H9 (cell line): ENCODE measurements around the gene COL4A2. TPM values are rescaled to one million over a fixed set of nuclear protein-coding genes. Genes with fewer than 3 reads are reported as not detected.

Experiments
- DNase-seq: peaks from one replicate; pipeline ENCODE4 v3.0.0-alpha.2; 2017
- H2AFZ ChIP-seq: one replicate; pipeline ENCODE4 v1.6.1; 2013; ENCODE audit warnings: mild to moderate bottlenecking, low read length, control low read depth, moderate library complexity
- H2AK5ac ChIP-seq: 2 replicates; pipeline ENCODE4 v1.6.1; 2013; ENCODE audit warnings: low read length, control low read depth, mixed read lengths; ENCODE audit not compliant: insufficient read length
- H2BK120ac ChIP-seq: one replicate; pipeline ENCODE4 v1.6.1; 2013; ENCODE audit warnings: low read depth, mild to moderate bottlenecking, low read length, control low read depth, inconsistent platforms; ENCODE audit not compliant: poor library complexity, severe bottlenecking
- H2BK12ac ChIP-seq: 2 replicates; pipeline ENCODE4 v1.6.1; 2013; ENCODE audit warnings: low read length, control low read depth, mixed read lengths, low read depth; ENCODE audit not compliant: insufficient read length
- H2BK15ac ChIP-seq: 2 replicates; pipeline ENCODE4 v1.6.1; 2013; ENCODE audit warnings: low read depth, low read length, control low read depth
- H2BK20ac ChIP-seq: one replicate; pipeline ENCODE4 v1.6.1; 2013; ENCODE audit warnings: low read depth, mild to moderate bottlenecking, low read length, control low read depth, inconsistent platforms; ENCODE audit not compliant: poor library complexity, severe bottlenecking
- H2BK5ac ChIP-seq: 2 replicates; pipeline ENCODE4 v1.6.1; 2013; ENCODE audit warnings: low read length, control low read depth, mixed read lengths; ENCODE audit not compliant: insufficient read length
- H3K14ac ChIP-seq: 2 replicates; pipeline ENCODE4 v1.6.1; 2013; ENCODE audit warnings: low read length, control low read depth; ENCODE audit not compliant: insufficient read depth
- H3K18ac ChIP-seq: 2 replicates; pipeline ENCODE4 v1.6.1; 2013; ENCODE audit warnings: low read depth, mild to moderate bottlenecking, mixed read lengths, low read length, control low read depth; ENCODE audit not compliant: insufficient read length
- H3K23ac ChIP-seq: 2 replicates; pipeline ENCODE4 v1.6.1; 2013; ENCODE audit warnings: low read length, control low read depth, mixed read lengths, low read depth; ENCODE audit not compliant: insufficient read length
- H3K23me2 ChIP-seq: 2 replicates; pipeline ENCODE4 v1.6.1; 2013; ENCODE audit warnings: low read depth, mild to moderate bottlenecking, mixed read lengths, low read length, control low read depth; ENCODE audit not compliant: insufficient read length, poor library complexity, severe bottlenecking
- H3K27ac ChIP-seq: 2 replicates; pipeline ENCODE4 v1.5.1; 2013; ENCODE audit warnings: low read length, control low read depth, mixed read lengths, low read depth; ENCODE audit not compliant: insufficient read length
- H3K27me3 ChIP-seq: 2 replicates; pipeline ENCODE4 v1.6.1; 2013; ENCODE audit warnings: low read length, control low read depth, inconsistent platforms; ENCODE audit not compliant: insufficient read depth
- H3K4ac ChIP-seq: 2 replicates; pipeline ENCODE4 v1.6.1; 2013; ENCODE audit warnings: low read depth, mild to moderate bottlenecking, control low read depth, inconsistent platforms, low read length, moderate library complexity
- H3K4me1 ChIP-seq: 2 replicates; pipeline ENCODE4 v1.6.1; 2013; ENCODE audit warnings: low read length, control low read depth, inconsistent platforms; ENCODE audit not compliant: insufficient read depth
- H3K4me2 ChIP-seq: 2 replicates; pipeline ENCODE4 v1.6.1; 2013; ENCODE audit warnings: low read length, control low read depth, mixed read lengths; ENCODE audit not compliant: insufficient read length, insufficient read depth
- H3K56ac ChIP-seq: 2 replicates; pipeline ENCODE4 v1.6.1; 2013; ENCODE audit warnings: low read depth, mild to moderate bottlenecking, mixed read lengths, low read length, control low read depth; ENCODE audit not compliant: insufficient read length
- H3K79me1 ChIP-seq: 2 replicates; pipeline ENCODE4 v1.6.1; 2013; ENCODE audit warnings: low read depth, mild to moderate bottlenecking, moderate library complexity, low read length, control low read depth, inconsistent platforms; ENCODE audit not compliant: insufficient read depth, poor library complexity, severe bottlenecking
- H3K79me2 ChIP-seq: 2 replicates; pipeline ENCODE4 v1.6.1; 2013; ENCODE audit warnings: low read length, control low read depth, inconsistent platforms; ENCODE audit not compliant: insufficient read depth
- H3K9ac ChIP-seq: 2 replicates; pipeline ENCODE4 v1.6.1; 2013; ENCODE audit warnings: low read length, control low read depth, mixed read lengths; ENCODE audit not compliant: insufficient read length; ENCODE audit errors: extremely low read depth
- H3K9me3 ChIP-seq: one replicate; pipeline ENCODE4 v1.6.1; 2013; ENCODE audit warnings: low read depth, low read length, inconsistent platforms; ENCODE audit not compliant: control insufficient read depth
- H3T11ph ChIP-seq: one replicate; pipeline ENCODE4 v1.6.1; 2013; ENCODE audit warnings: mild to moderate bottlenecking, low read length, control low read depth, inconsistent platforms
- H4K20me1 ChIP-seq: one replicate; pipeline ENCODE4 v1.6.1; 2013; ENCODE audit not compliant: control insufficient read depth, insufficient read length, insufficient read depth
- H4K5ac ChIP-seq: 2 replicates; pipeline ENCODE4 v1.6.1; 2013; ENCODE audit warnings: low read depth, mild to moderate bottlenecking, mixed read lengths, low read length, control low read depth; ENCODE audit not compliant: insufficient read length
- H4K8ac ChIP-seq: replicated peaks from 2 replicates; pipeline ENCODE4 v1.6.1; 2013; ENCODE audit warnings: low read length, control low read depth, mixed read lengths, low read depth; ENCODE audit not compliant: insufficient read length
- H4K91ac ChIP-seq: 2 replicates; pipeline ENCODE4 v1.6.1; 2013; ENCODE audit warnings: low read depth, mild to moderate bottlenecking, moderate library complexity, mixed read lengths, low read length, control low read depth; ENCODE audit not compliant: insufficient read length
- H3K27ac Mint-ChIP-seq, 3 experiments: 2 replicates in 2 of 3; 3 replicates in 1 of 3; pipeline ENCODE4 v1.8.0; 2020 to 2021; ENCODE audit warnings: mixed read lengths in 3 of 3, mild to moderate bottlenecking in 1 of 3, moderate library complexity in 1 of 3
- H3K27me3 Mint-ChIP-seq: 2 replicates; pipeline ENCODE4 v1.8.0; 2021; ENCODE audit warnings: low read depth, mild to moderate bottlenecking, moderate library complexity, mixed read lengths
- H3K36me3 Mint-ChIP-seq, 3 experiments: 2 replicates in 2 of 3; 3 replicates in 1 of 3; pipeline ENCODE4 v1.8.0; 2020 to 2021; ENCODE audit warnings: low read depth in 3 of 3, mixed read lengths in 3 of 3; ENCODE audit not compliant: insufficient read depth in 1 of 3
- H3K4me1 Mint-ChIP-seq, 2 experiments: 2 replicates each; pipeline ENCODE4 v1.8.0; 2020; ENCODE audit warnings: mixed read lengths in 2 of 2
- H3K4me3 Mint-ChIP-seq, 2 experiments: 2 replicates in 1 of 2; 3 replicates in 1 of 2; pipeline ENCODE4 v1.8.0; 2020 to 2021; ENCODE audit warnings: mild to moderate bottlenecking in 2 of 2, mixed read lengths in 2 of 2, moderate library complexity in 1 of 2
- H3K9me3 Mint-ChIP-seq, 2 experiments: 2 replicates in 1 of 2; 3 replicates in 1 of 2; pipeline ENCODE4 v1.8.0; 2020; ENCODE audit warnings: mild to moderate bottlenecking in 2 of 2, mixed read lengths in 2 of 2, moderate library complexity in 1 of 2
- WGBS: extraction: QIAGEN DNeasy Blood & Tissue Kit; methylation state at CpG from one replicate; pipeline ENCODE4 v1.1.7; 2013; ENCODE audit warnings: missing lambda C conversion rate, low lambda C conversion rate, mixed read lengths; ENCODE audit not compliant: insufficient read length; ENCODE audit errors: extremely low coverage; 5-methylcytosine and 5-hydroxymethylcytosine counted together
- total RNA-seq: library from RNA; stranded (reverse); gene quantifications from 2 replicates; pipeline ENCODE4 v1.2.1, GENCODE V29; 2021
- TF ChIP-seq, protein P1 (sequence below): fragments of 200-600 bp; sonication (generic); conservative IDR thresholded peaks from 3 replicates; pipeline ENCODE4 v1.8.0; 2021; ENCODE audit warnings: antibody characterized with exemption, mild to moderate bottlenecking

COL4A2 gene
- total RNA-seq, 1 experiment from 2014 or later = 76.5 TPM

DNA sequence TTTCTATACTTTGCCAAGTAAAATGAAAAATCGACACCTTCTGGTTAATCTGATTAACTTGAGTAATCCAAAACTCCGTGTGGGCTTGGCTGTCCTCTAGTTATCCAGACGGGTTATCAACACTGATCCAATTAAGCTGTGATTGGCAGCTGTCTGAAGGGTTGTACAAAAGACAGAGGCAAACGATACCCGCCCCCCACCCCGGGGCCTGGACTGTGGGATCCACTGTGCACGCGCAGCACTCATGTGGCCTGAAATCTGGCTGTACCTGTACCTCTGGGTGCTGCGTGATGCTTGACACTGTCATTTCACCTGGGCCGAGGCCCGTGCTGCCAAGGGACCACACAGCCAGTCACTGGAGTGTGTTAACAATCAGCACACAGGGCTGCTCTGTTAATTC is 53.5 kb downstream of the COL4A2 start:
- Mint-ChIP-seq H3K4me3 (no peak overlapping the region), H3K27ac (no peak overlapping the region), H3K27me3 (no peaks in the 10 kb centered on the region), H3K4me1 (peaks cover 6 to 9% of the 10 kb centered on the region in 2 experiments; a peak in 3 of 4 replicates), H3K36me3 (peaks cover 2 to 12% (median 9%) of the 10 kb centered on the region in 3 experiments; a peak in 6 of 7 replicates), H3K9me3 (no peaks in the 10 kb centered on the region)
- H2BK15ac ChIP-seq = no peak overlapping the region
- TF ChIP-seq, protein P1, sequence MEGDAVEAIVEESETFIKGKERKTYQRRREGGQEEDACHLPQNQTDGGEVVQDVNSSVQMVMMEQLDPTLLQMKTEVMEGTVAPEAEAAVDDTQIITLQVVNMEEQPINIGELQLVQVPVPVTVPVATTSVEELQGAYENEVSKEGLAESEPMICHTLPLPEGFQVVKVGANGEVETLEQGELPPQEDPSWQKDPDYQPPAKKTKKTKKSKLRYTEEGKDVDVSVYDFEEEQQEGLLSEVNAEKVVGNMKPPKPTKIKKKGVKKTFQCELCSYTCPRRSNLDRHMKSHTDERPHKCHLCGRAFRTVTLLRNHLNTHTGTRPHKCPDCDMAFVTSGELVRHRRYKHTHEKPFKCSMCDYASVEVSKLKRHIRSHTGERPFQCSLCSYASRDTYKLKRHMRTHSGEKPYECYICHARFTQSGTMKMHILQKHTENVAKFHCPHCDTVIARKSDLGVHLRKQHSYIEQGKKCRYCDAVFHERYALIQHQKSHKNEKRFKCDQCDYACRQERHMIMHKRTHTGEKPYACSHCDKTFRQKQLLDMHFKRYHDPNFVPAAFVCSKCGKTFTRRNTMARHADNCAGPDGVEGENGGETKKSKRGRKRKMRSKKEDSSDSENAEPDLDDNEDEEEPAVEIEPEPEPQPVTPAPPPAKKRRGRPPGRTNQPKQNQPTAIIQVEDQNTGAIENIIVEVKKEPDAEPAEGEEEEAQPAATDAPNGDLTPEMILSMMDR = no peak
- no peak overlapping the region for H3K27ac ChIP-seq
- no peak overlapping the region for H4K5ac ChIP-seq
- no peaks in the 10 kb centered on the region for H3K79me1 ChIP-seq
- H3K4me1 ChIP-seq = no peaks in the 10 kb centered on the region; the same call in 1 of the 2 replicates
- no peaks in the 10 kb centered on the region for H3K79me2 ChIP-seq
- no peaks in the 10 kb centered on the region for H3K27me3 ChIP-seq
- no peak overlapping the region for H2AK5ac ChIP-seq
- no peak overlapping the region for H2BK5ac ChIP-seq
- H3K4me2 ChIP-seq = no peak overlapping the region
- H3K23ac ChIP-seq = no peak overlapping the region
- WGBS = no CpG with 5 or more reads among the region's 11 CpGs
- no peak overlapping the region for H2BK12ac ChIP-seq
- H4K91ac ChIP-seq = no peak overlapping the region
- H4K8ac ChIP-seq = no peak overlapping the region
- H2AFZ ChIP-seq = no peak overlapping the region
- H3K23me2 ChIP-seq = no peaks in the 10 kb centered on the region
- H3K14ac ChIP-seq = no peak overlapping the region
- no peak overlapping the region for H3K9ac ChIP-seq
- no peak overlapping the region for H3K4ac ChIP-seq
- no peak for DNase-seq
- peak overlapping the region; percentile 14 for H3K18ac ChIP-seq
- H2BK20ac ChIP-seq = no peak overlapping the region
- no peak overlapping the region for H2BK120ac ChIP-seq
- no peaks in the 10 kb centered on the region for H4K20me1 ChIP-seq
- H3K9me3 ChIP-seq = no peaks in the 10 kb centered on the region
- H3K56ac ChIP-seq = no peak overlapping the region
- no peak overlapping the region for H3T11ph ChIP-seq
